Panc1 (cell line): ENCODE data around the gene SPTY2D1. TPM values are rescaled to one million over a fixed set of nuclear protein-coding genes. Genes with fewer than 3 reads are reported as not detected.
"Not testable (repeated sequence)": the region's sequence is repeated elsewhere in the genome, so short reads cannot be mapped to it uniquely, and the experiment has no call there.

Experiments
- ATAC-seq: fragments of 200-7000 bp; cut with Tn5 transposase; 2 replicates; pipeline ENCODE4 v1.9.1; 2020; ENCODE audit warnings: mild to moderate bottlenecking, moderate library complexity
- BruUV-seq: library from RNA; stranded (reverse); fragments of 400-500 nt; replicated peaks from 2 replicates; lab custom pipeline; 2021; lab: Mats Ljungman, UMichigan
- CTCF ChIA-PET: fragments of 300-600 bp; sonication (Branson Sonifier 250); formaldehyde crosslinking; loops from one replicate; lab custom pipeline; 2022; ENCODE audit warnings: antibody characterized with exemption; lab: Charles Lee
- POLR2A ChIA-PET: fragments of 300-600 bp; sonication (Branson Sonifier 250); formaldehyde crosslinking; loops from one replicate; lab custom pipeline; 2022; ENCODE audit warnings: antibody characterized with exemption; lab: Charles Lee
- DNase-seq: peaks from one replicate; pipeline ENCODE4 v3.0.0-alpha.2; 2010; ENCODE audit warnings: low read depth, low spot score
- H3K27ac ChIP-seq: 2 replicates; pipeline ENCODE4 v1.5.1; 2011; ENCODE audit warnings: mild to moderate bottlenecking, low read length, inconsistent platforms
- H3K27me3 ChIP-seq: fragments of 200-500 bp; sonication (Bioruptor generic); 2 replicates; pipeline ENCODE4 v1.6.0; 2014; ENCODE audit warnings: low read length, inconsistent platforms; ENCODE audit not compliant: control insufficient read depth, insufficient read depth
- H3K36me3 ChIP-seq: fragments of 200-500 bp; sonication (Bioruptor generic); 2 replicates; pipeline ENCODE4 v1.5.1; 2014; ENCODE audit warnings: inconsistent platforms, mild to moderate bottlenecking, low read length, moderate library complexity; ENCODE audit not compliant: control insufficient read depth, insufficient read depth
- H3K4me1 ChIP-seq: 2 replicates; pipeline ENCODE4 v1.5.1; 2011; ENCODE audit warnings: inconsistent platforms, mild to moderate bottlenecking, low read length, moderate library complexity; ENCODE audit not compliant: control insufficient read depth, insufficient read depth
- H3K4me3 ChIP-seq, 2 experiments: 2 replicates each; pipeline ENCODE4 v1.5.1; 2011 to 2012; ENCODE audit warnings: low read depth in 2 of 2, low read length in 2 of 2, mild to moderate bottlenecking in 2 of 2, inconsistent platforms in 1 of 2, moderate library complexity in 1 of 2
- H3K9me3 ChIP-seq: fragments of 200-500 bp; sonication (Bioruptor generic); 2 replicates; pipeline ENCODE4 v1.5.1; 2014; ENCODE audit warnings: low read depth, mild to moderate bottlenecking, inconsistent platforms, low read length, moderate library complexity; ENCODE audit not compliant: control insufficient read depth, insufficient read depth
- POLR2AphosphoS5 ChIP-seq: IDR thresholded peaks from 2 replicates; pipeline ENCODE4 v1.6.1; 2012; ENCODE audit warnings: mild to moderate bottlenecking, low read depth, low read length, moderate library complexity
- SIN3A ChIP-seq: IDR thresholded peaks from 2 replicates; pipeline ENCODE4 v1.6.1; 2012; ENCODE audit warnings: low read depth, mild to moderate bottlenecking, low read length, moderate library complexity, borderline replicate concordance; ENCODE audit not compliant: insufficient read depth
- TCF7L2 ChIP-seq: IDR thresholded peaks from 2 replicates; pipeline ENCODE4 v1.6.1; 2011; ENCODE audit warnings: mild to moderate bottlenecking, low read depth, low read length, inconsistent platforms
- in situ Hi-C: cut with HindIII; loops from 2 replicates; pipeline ENCODE4 v1.10.0; 2016; ENCODE audit warnings: low sequenced_read_pairs, low pct_unique_long_range_greater_than_20kb
- intact Hi-C: fragments of 100-400 bp; cut with micrococcal nuclease; formaldehyde crosslinking; loops from one replicate; pipeline ENCODE4 v1.10.0; 2022; ENCODE audit not compliant: unreplicated experiment
- total RNA-seq: library from RNA; stranded (reverse); gene quantifications from one replicate; pipeline ENCODE4 v1.2.1, GENCODE V29; 2021; ENCODE audit not compliant: unreplicated experiment
- TF ChIP-seq, protein P1 (sequence below): fragments of 450-650 bp; IDR thresholded peaks from 2 replicates; pipeline ENCODE4 v1.5.1; 2017; ENCODE audit warnings: mild to moderate bottlenecking
- TF ChIP-seq, protein P2 (sequence below), 2 experiments: IDR thresholded peaks; 2 replicates each; pipeline ENCODE4 v1.6.1; 2011 to 2012; ENCODE audit warnings: low read depth in 2 of 2, control low read depth in 1 of 2, low read length in 1 of 2, mild to moderate bottlenecking in 1 of 2, moderate library complexity in 1 of 2; ENCODE audit not compliant: insufficient read depth in 1 of 2

SPTY2D1 gene
- total RNA-seq, 1 experiment from 2014 or later, result 14.8 TPM

DNA sequence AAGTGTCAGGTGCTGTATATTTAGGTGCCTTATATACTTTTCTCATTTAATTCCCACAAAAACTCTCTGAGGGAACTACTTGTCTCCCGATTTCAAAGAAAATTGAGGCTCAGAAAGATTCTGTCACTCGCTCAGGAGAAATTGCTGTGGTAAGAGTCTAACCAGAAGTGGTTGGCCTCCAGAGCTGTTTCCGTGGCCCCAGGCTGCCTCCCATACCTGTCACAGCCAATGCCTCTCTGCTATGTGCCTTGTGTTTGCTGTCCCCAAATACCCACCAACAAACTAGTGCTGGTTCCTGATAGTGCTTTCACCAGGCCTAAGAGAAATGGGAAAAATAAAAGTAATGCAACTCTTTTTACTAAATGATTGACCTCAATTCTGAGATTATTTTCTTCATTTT, 43.4 kb upstream of the SPTY2D1 start:
- ATAC-seq, result no peak
- ChIA-PET CTCF (no interaction called here), POLR2A (no interaction called here)
- Histone ChIP-seq H3K27ac (no peak overlapping the region), H3K4me3 (no peak overlapping the region), H3K27me3 (no peaks in the 10 kb centered on the region), H3K4me1 (no peaks in the 10 kb centered on the region), H3K36me3 (no peaks in the 10 kb centered on the region), H3K9me3 (no peaks in the 10 kb centered on the region)
- in situ Hi-C loops (no loop called here), intact Hi-C loops (no loop called here)
- BruUV-seq, result no TSS peak
- TF ChIP-seq, protein P1, sequence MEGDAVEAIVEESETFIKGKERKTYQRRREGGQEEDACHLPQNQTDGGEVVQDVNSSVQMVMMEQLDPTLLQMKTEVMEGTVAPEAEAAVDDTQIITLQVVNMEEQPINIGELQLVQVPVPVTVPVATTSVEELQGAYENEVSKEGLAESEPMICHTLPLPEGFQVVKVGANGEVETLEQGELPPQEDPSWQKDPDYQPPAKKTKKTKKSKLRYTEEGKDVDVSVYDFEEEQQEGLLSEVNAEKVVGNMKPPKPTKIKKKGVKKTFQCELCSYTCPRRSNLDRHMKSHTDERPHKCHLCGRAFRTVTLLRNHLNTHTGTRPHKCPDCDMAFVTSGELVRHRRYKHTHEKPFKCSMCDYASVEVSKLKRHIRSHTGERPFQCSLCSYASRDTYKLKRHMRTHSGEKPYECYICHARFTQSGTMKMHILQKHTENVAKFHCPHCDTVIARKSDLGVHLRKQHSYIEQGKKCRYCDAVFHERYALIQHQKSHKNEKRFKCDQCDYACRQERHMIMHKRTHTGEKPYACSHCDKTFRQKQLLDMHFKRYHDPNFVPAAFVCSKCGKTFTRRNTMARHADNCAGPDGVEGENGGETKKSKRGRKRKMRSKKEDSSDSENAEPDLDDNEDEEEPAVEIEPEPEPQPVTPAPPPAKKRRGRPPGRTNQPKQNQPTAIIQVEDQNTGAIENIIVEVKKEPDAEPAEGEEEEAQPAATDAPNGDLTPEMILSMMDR, result no peak
- no peak for TF ChIP-seq TCF7L2
- TF ChIP-seq, protein P2, sequence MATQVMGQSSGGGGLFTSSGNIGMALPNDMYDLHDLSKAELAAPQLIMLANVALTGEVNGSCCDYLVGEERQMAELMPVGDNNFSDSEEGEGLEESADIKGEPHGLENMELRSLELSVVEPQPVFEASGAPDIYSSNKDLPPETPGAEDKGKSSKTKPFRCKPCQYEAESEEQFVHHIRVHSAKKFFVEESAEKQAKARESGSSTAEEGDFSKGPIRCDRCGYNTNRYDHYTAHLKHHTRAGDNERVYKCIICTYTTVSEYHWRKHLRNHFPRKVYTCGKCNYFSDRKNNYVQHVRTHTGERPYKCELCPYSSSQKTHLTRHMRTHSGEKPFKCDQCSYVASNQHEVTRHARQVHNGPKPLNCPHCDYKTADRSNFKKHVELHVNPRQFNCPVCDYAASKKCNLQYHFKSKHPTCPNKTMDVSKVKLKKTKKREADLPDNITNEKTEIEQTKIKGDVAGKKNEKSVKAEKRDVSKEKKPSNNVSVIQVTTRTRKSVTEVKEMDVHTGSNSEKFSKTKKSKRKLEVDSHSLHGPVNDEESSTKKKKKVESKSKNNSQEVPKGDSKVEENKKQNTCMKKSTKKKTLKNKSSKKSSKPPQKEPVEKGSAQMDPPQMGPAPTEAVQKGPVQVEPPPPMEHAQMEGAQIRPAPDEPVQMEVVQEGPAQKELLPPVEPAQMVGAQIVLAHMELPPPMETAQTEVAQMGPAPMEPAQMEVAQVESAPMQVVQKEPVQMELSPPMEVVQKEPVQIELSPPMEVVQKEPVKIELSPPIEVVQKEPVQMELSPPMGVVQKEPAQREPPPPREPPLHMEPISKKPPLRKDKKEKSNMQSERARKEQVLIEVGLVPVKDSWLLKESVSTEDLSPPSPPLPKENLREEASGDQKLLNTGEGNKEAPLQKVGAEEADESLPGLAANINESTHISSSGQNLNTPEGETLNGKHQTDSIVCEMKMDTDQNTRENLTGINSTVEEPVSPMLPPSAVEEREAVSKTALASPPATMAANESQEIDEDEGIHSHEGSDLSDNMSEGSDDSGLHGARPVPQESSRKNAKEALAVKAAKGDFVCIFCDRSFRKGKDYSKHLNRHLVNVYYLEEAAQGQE (IDR thresholded peaks at IDR 0.05; ENCODE audit: insufficient read depth in 1 of 2, low read depth in 2 of 2, low read length in 1 of 2), result no peak
- TF ChIP-seq POLR2AphosphoS5, result no peak
- no peak for TF ChIP-seq SIN3A
- no peak for DNase-seq

DNA sequence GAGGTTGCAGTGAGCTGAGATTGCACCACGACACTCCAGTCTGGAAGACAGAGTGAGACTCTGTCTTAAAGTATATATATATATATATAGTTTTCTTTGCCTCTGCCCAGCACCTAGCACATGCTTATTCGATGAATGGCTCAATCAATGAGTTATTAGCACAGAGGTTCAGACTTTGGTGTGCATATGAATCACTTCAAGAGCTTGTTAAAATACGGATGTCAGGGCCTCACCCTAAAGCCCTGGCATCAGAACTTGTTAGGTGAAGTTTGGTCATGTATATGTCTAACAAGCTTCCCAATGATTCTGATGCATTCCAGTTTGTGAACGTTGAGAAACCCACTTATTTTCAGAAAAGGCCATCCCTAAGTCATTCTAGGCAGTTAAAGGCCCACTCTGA, 42.7 kb upstream of the SPTY2D1 start:
- no TSS peak for BruUV-seq
- no peak for ATAC-seq

DNA sequence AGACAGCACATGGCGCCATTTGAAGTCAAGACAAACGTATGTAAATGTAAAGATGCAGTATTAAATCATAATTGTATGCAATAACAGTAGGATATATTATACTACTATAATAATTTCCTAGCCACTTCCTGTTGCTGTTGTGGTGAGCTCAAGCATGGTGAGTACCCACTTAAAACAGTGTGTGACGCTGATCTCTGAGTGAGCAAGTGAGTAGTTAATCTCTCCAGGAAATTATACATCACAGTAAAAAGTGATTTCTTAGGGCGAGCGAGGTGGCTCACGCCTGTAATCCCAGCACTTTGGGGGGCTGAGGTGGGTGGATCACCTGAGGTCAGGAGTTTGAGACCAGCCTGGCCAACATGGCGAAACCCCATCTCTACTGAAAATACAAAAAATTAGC, 38.1 kb upstream of the SPTY2D1 start:
- ATAC-seq, BruUV-seq, H3K9me3 ChIP-seq, H3K4me3 ChIP-seq, H3K27ac ChIP-seq, intact Hi-C loops, CTCF ChIA-PET, in situ Hi-C loops, DNase-seq, POLR2A ChIA-PET, H3K4me1 ChIP-seq, H3K36me3 ChIP-seq, H3K27me3 ChIP-seq: not testable (repeated sequence)

More for the DNA sequence above, 42.7 kb upstream of the SPTY2D1 start:
- Histone ChIP-seq H3K36me3 (no peaks in the 10 kb centered on the region), H3K27me3 (no peaks in the 10 kb centered on the region), H3K27ac (no peak overlapping the region), H3K9me3 (no peaks in the 10 kb centered on the region), H3K4me1 (no peaks in the 10 kb centered on the region), H3K4me3 (no peak overlapping the region)
- TF ChIP-seq POLR2AphosphoS5 (no peak), TCF7L2 (no peak), SIN3A (no peak)
- TF ChIP-seq, protein P1, result no peak
- TF ChIP-seq, protein P2 (IDR thresholded peaks at IDR 0.05; ENCODE audit: insufficient read depth in 1 of 2, low read depth in 2 of 2, low read length in 1 of 2), result no peak
- in situ Hi-C loops (no loop called here), intact Hi-C loops (no loop called here)
- DNase-seq, result no peak
- POLR2A ChIA-PET, result interaction anchor here (0.6 to 0.7 kb wide), 2 partner anchors 55 to 57 kb away, joined by 3 to 13 read pairs; no protein-coding TSS in a partner anchor
- CTCF ChIA-PET, result interaction anchor here (0.7 kb wide), 1 partner anchor 48 kb away, joined by 4 read pairs; no protein-coding TSS in a partner anchor
